ENCODE data around the gene ABLIM1. TPM values are rescaled to one million over a fixed set of nuclear protein-coding genes. Genes with fewer than 3 reads are reported as not detected.

ABLIM1 gene
- total and polyA plus RNA-seq, 10 of the 15 experiments (the other 5 are each of a cell fraction or from before 2014, with no cell fraction given): 14.2 to 50.5 (median 28.1) TPM

DNA sequence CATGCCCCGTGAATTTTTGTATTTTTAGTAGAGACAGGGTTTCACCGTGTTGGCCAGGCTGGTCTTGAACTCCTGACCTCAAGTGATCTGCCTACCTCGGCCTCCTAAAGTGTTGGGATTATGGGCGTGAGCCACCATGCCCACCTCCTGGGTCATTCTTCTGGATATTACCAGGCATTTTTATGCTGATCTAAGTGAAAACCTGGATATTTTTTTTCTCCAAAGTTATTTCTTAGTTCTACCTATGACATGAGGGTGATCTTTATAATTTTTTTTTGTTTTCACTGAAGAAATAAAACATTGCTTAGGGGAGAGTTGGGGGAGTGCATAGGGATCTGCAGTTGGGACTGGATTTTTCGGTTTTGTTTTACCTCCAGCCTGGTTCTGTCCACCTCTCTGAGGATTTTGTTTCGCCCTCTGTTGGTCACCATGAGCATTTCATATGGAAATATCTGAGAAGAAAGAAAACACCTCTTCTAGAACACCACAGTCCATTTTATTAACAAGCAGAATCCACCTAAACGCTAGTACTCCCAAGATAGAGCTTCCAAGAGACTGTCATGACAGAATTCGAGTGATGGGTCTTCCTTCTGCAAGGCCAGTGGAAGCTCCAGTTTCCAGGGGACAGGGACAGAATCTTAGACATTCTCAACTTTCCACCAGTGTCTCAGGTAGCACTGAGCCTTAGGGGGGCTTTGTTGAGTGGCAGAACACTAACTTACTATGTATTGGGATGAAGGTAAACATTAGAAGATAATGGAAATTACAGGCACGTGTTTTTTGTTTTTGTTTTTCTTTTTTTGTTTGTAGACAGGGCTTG is 220.4 kb downstream of the ABLIM1 start:
- in situ Hi-C loops (cut with MboI): loop anchor here (25.0 kb wide), 2 partner anchors 100 to 250 kb away; partner anchors contain the start of gene TDRD1
- FAIRE-seq (peak; percentile 66), ATAC-seq (peak; percentile 56), DNase-seq (ENCODE audit: low read depth, low spot score) (no peak)
- WGBS (ENCODE audit: insufficient coverage, insufficient replicate concordance, low lambda C conversion rate, missing lambda C conversion rate): 64% methylated on average over 9 of the region's 9 CpGs
- no peaks in the 10 kb centered on the region for H3K79me2 ChIP-seq (ENCODE audit: control insufficient read depth, insufficient read depth, low read length)
- no peaks in the 10 kb centered on the region for H3K36me3 ChIP-seq (ENCODE audit: control insufficient read depth in 2 of 2, insufficient read depth in 2 of 2, low read length in 1 of 2)
- H4K20me1 ChIP-seq (ENCODE audit: control insufficient read depth, insufficient read depth): no peaks in the 10 kb centered on the region
- SMC1A ChIA-PET (ENCODE audit: uncharacterized antibody, unreplicated experiment): interaction anchor here (1.3 to 1.9 kb wide), 2 partner anchors 17 to 134 kb away, joined by 4 to 8 read pairs; no protein-coding TSS in a partner anchor
- no peak overlapping the region for H3K4me3 ChIP-seq
- intact Hi-C loops (cut with micrococcal nuclease; ENCODE audit: unreplicated experiment): loop anchor here (1.0 kb wide), 1 partner anchor 133 kb away; no protein-coding TSS in a partner anchor
- H3K27me3 ChIP-seq (replicated peaks in 1 of 2; ENCODE audit: control insufficient read depth in 2 of 2, insufficient read depth in 2 of 2, low read length in 1 of 2): no peaks in the 10 kb centered on the region; a peak in 1 of 4 replicates
- H3K9me3 ChIP-seq (replicated peaks; ENCODE audit: control insufficient read depth, insufficient read depth, low read length): no peaks in the 10 kb centered on the region
- RAD21 ChIA-PET (ENCODE audit: unreplicated experiment): interaction anchor here (1.3 to 3.5 kb wide), 3 partner anchors 21 to 134 kb away, joined by 3 to 18 read pairs (median 12); no protein-coding TSS in a partner anchor
- CTCF ChIA-PET: interaction anchor here (0.5 to 7.9 kb wide), 13 partner anchors 10 to 637 kb away, joined by 3 to 58 read pairs (median 3); no protein-coding TSS in a partner anchor
- H2AFZ ChIP-seq (ENCODE audit: control insufficient read depth, low read depth, low read length): no peak overlapping the region
- BruUV-seq (replicated peaks): no TSS peak
- peak; percentile 49; the same call in 1 of the 2 replicates for TF ChIP-seq RAD21 (IDR thresholded peaks at IDR 0.05; ENCODE audit: insufficient read depth, low read depth, low read length)
- TF ChIP-seq, protein P1, sequence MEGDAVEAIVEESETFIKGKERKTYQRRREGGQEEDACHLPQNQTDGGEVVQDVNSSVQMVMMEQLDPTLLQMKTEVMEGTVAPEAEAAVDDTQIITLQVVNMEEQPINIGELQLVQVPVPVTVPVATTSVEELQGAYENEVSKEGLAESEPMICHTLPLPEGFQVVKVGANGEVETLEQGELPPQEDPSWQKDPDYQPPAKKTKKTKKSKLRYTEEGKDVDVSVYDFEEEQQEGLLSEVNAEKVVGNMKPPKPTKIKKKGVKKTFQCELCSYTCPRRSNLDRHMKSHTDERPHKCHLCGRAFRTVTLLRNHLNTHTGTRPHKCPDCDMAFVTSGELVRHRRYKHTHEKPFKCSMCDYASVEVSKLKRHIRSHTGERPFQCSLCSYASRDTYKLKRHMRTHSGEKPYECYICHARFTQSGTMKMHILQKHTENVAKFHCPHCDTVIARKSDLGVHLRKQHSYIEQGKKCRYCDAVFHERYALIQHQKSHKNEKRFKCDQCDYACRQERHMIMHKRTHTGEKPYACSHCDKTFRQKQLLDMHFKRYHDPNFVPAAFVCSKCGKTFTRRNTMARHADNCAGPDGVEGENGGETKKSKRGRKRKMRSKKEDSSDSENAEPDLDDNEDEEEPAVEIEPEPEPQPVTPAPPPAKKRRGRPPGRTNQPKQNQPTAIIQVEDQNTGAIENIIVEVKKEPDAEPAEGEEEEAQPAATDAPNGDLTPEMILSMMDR (IDR thresholded peaks at IDR 0.05 in 2 of 3, conservative IDR thresholded peaks at IDR 0.05 in 1 of 3; ENCODE audit: control insufficient read depth in 2 of 3, extremely low read depth in 1 of 3, insufficient read depth in 1 of 3, low read depth in 3 of 3, low read length in 3 of 3): peak; percentile 41 to 51 (median 44)
- no peak for TF ChIP-seq ZNF384 (IDR thresholded peaks at IDR 0.05; ENCODE audit: borderline replicate concordance, low read depth, low read length)
- TF ChIP-seq EGR1 (IDR thresholded peaks at IDR 0.05; ENCODE audit: borderline replicate concordance in 1 of 2, low read depth in 2 of 2, low read length in 2 of 2): no peak
- no peak for TF ChIP-seq FOS (IDR thresholded peaks at IDR 0.05; ENCODE audit: borderline replicate concordance, extremely low read depth, insufficient read length)
- TF ChIP-seq IRF4 (IDR thresholded peaks at IDR 0.05; ENCODE audit: low read depth, low read length): no peak
- TF ChIP-seq SMC3 (IDR thresholded peaks at IDR 0.05; ENCODE audit: borderline replicate concordance, low read length): peak; percentile 41; the same call in 1 of the 2 replicates
- no peak overlapping the region for H3K4me2 ChIP-seq (ENCODE audit: control insufficient read depth, insufficient read depth)
- POLR2A ChIA-PET: interaction anchor here (0.6 kb wide), 1 partner anchor 89 kb away, joined by 3 read pairs; no protein-coding TSS in a partner anchor
- no peak overlapping the region for H3K9ac ChIP-seq (ENCODE audit: control insufficient read depth, insufficient read depth, low read length)
- no peaks in the 10 kb centered on the region for H3K4me1 ChIP-seq (ENCODE audit: control insufficient read depth, insufficient read depth, low read length)
- no peak overlapping the region for H3K27ac ChIP-seq (ENCODE audit: control insufficient read depth, insufficient read depth)
